Subcutaneous adipose tissue (tissue), 4 donors: ENCODE data around the gene THRA. TPM values are rescaled to one million over a fixed set of nuclear protein-coding genes. Genes with fewer than 3 reads are reported as not detected.

ENCODE experiments used
- total RNA-seq, 4 donors: library from RNA; depleted of rRNA; stranded (reverse); fragments of >200 nt; gene quantifications; one replicate each; pipeline ENCODE4 v1.1.0, GENCODE V29; 2016
- TF ChIP-seq, protein P1 (sequence below): fragments of 450-650 bp; IDR thresholded peaks from one replicate; pipeline ENCODE4 v1.5.1; 2016; ENCODE audit warnings: low read depth, mild to moderate bottlenecking, control low read depth, antibody characterized with exemption, moderate library complexity

The THRA gene
- total RNA-seq, 4 donors from 2014 or later, result 35.7 to 81.2 (median 47.1) TPM

GRCh38 chr17:40063187-40063771, 514 bp downstream of the THRA start:
- TF ChIP-seq, protein P1, sequence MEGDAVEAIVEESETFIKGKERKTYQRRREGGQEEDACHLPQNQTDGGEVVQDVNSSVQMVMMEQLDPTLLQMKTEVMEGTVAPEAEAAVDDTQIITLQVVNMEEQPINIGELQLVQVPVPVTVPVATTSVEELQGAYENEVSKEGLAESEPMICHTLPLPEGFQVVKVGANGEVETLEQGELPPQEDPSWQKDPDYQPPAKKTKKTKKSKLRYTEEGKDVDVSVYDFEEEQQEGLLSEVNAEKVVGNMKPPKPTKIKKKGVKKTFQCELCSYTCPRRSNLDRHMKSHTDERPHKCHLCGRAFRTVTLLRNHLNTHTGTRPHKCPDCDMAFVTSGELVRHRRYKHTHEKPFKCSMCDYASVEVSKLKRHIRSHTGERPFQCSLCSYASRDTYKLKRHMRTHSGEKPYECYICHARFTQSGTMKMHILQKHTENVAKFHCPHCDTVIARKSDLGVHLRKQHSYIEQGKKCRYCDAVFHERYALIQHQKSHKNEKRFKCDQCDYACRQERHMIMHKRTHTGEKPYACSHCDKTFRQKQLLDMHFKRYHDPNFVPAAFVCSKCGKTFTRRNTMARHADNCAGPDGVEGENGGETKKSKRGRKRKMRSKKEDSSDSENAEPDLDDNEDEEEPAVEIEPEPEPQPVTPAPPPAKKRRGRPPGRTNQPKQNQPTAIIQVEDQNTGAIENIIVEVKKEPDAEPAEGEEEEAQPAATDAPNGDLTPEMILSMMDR, result no peak

DNA sequence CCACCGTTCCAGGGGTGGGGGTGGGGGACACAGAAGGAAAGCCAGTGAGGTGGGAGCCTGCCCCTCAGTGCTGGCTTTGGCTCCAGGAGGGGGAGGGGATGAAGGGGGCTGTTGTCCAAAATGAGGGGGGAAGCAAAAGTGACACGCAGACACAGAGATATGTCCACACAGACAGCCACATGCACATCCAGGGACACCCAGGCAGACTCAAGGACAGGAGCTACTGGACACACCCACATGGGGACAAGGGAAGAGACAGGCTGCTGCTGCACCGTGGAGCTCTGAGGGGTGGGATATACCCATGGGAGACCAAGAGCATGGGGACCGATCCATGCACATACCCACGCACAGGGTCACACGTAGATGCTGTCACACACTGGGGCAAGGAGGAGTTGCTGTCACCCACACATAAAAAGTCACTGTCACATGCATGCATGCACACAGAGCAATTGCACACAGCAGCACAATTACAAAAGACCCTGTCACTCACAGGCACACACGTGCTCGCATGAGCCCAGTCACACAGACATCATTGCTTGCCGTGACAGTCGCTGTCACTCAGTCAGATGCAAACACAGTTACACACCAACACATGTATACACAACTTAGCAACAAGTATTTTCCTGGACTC, 1.3 kb downstream of the THRA start:
- TF ChIP-seq, protein P1, result no peak

GRCh38 chr17:40064971-40065768, 2.4 kb downstream of the THRA start:
- TF ChIP-seq, protein P1, result no peak

- TF ChIP-seq, protein P1, result no peak
These were observed 3.2 kb downstream of the THRA start for GRCh38 chr17:40065769-40066510.

- TF ChIP-seq, protein P1, result no peak
These were observed 4.9 kb downstream of the THRA start for GRCh38 chr17:40067710-40068109.

- TF ChIP-seq, protein P1, result no peak
These were observed 5.4 kb downstream of the THRA start for GRCh38 chr17:40068129-40068581.

GRCh38 chr17:40068584-40068916, 5.8 kb downstream of the THRA start:
- TF ChIP-seq, protein P1, result no peak
